DND-41 (cell line): ENCODE data around the gene PPARD.

Experiments used
- ATAC-seq: fragments of 200-7000 bp; cut with Tn5 transposase; 3 replicates; pipeline ENCODE4 v1.9.1; 2021; ENCODE audit warnings: low read depth; ENCODE audit not compliant: insufficient read depth
- DNase-seq: peaks from one replicate; pipeline ENCODE4 v3.0.0-alpha.2; 2020
- H2AFZ ChIP-seq: 2 replicates; pipeline ENCODE4 v1.6.0; 2012; ENCODE audit warnings: low read depth, low read length
- H3K27ac ChIP-seq: 2 replicates; pipeline ENCODE4 v1.5.1; 2012; ENCODE audit warnings: low read length, inconsistent platforms
- H3K27me3 ChIP-seq: fragments of 200-600 bp; sonication (generic); 2 replicates; pipeline ENCODE4 v1.6.0; 2012; ENCODE audit warnings: low read length, mild to moderate bottlenecking, inconsistent platforms; ENCODE audit not compliant: insufficient read depth, poor library complexity
- H3K36me3 ChIP-seq: 2 replicates; pipeline ENCODE4 v1.5.1; 2012; ENCODE audit warnings: low read length, inconsistent platforms; ENCODE audit not compliant: insufficient read depth
- H3K4me1 ChIP-seq: 2 replicates; pipeline ENCODE4 v1.5.1; 2012; ENCODE audit warnings: mild to moderate bottlenecking, low read length; ENCODE audit not compliant: insufficient read depth
- H3K4me2 ChIP-seq: 2 replicates; pipeline ENCODE4 v1.6.0; 2012; ENCODE audit warnings: mild to moderate bottlenecking, moderate library complexity, low read length, inconsistent platforms; ENCODE audit not compliant: insufficient read depth
- H3K4me3 ChIP-seq, 2 experiments: fragments of 200-600 bp in 1 of 2; shearing (Covaris generic) in 1 of 2; 2 replicates each; pipeline ENCODE4 v1.5.1; 2012 to 2016; ENCODE audit warnings: inconsistent platforms in 2 of 2, low read length in 2 of 2, mild to moderate bottlenecking in 2 of 2, low read depth in 1 of 2, moderate library complexity in 1 of 2
- H3K79me2 ChIP-seq: 2 replicates; pipeline ENCODE4 v1.6.0; 2012; ENCODE audit warnings: low read length, inconsistent platforms; ENCODE audit not compliant: insufficient read depth
- H3K9ac ChIP-seq: 2 replicates; pipeline ENCODE4 v1.6.0; 2012; ENCODE audit warnings: low read depth, mild to moderate bottlenecking, inconsistent platforms, low read length, moderate library complexity
- H3K9me3 ChIP-seq: 2 replicates; pipeline ENCODE4 v1.5.1; 2012; ENCODE audit warnings: low read length, moderate library complexity, mild to moderate bottlenecking, inconsistent platforms; ENCODE audit not compliant: insufficient read depth, severe bottlenecking
- H4K20me1 ChIP-seq: 2 replicates; pipeline ENCODE4 v1.6.0; 2012; ENCODE audit warnings: low read length; ENCODE audit not compliant: insufficient read depth
- EZH2 ChIP-seq: IDR thresholded peaks from 3 replicates; pipeline ENCODE4 v1.6.1; 2012; ENCODE audit warnings: borderline replicate concordance, low read depth, mild to moderate bottlenecking, moderate library complexity, low read length, inconsistent platforms; ENCODE audit not compliant: severe bottlenecking
- TF ChIP-seq, protein P1 (sequence below): IDR thresholded peaks from 2 replicates; pipeline ENCODE4 v1.5.1; 2012; ENCODE audit warnings: borderline replicate concordance, low read length, moderate library complexity, mild to moderate bottlenecking; ENCODE audit not compliant: poor library complexity, severe bottlenecking; ENCODE audit errors: extremely low read depth

Gene PPARD

DNA sequence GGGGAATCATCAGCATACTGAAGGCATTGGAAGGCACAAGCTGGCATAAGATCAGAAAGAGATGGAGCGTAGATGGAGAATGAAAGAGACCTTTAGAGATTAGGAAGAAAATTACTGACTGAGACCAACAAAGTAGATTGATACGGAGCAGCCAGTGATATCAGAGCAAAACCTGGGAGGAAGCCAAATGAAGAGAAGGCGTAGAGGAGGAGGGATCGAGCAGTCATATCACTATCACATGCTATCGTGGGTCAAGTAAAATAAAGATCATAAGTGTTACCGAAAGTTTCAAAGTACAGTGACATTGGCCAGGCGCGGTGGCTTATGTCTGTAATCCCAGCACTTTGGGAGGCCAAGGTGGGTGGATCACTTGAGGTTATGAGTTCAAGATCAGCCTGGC is 56.2 kb downstream of the PPARD start:
- H3K9ac ChIP-seq = no peak overlapping the region
- no peaks in the 10 kb centered on the region for H3K9me3 ChIP-seq
- H3K4me3 ChIP-seq = no peak overlapping the region
- H3K79me2 ChIP-seq = no peaks in the 10 kb centered on the region
- H3K27ac ChIP-seq = no peak overlapping the region
- ATAC-seq = no peak
- DNase-seq = no peak
- TF ChIP-seq, protein P1, sequence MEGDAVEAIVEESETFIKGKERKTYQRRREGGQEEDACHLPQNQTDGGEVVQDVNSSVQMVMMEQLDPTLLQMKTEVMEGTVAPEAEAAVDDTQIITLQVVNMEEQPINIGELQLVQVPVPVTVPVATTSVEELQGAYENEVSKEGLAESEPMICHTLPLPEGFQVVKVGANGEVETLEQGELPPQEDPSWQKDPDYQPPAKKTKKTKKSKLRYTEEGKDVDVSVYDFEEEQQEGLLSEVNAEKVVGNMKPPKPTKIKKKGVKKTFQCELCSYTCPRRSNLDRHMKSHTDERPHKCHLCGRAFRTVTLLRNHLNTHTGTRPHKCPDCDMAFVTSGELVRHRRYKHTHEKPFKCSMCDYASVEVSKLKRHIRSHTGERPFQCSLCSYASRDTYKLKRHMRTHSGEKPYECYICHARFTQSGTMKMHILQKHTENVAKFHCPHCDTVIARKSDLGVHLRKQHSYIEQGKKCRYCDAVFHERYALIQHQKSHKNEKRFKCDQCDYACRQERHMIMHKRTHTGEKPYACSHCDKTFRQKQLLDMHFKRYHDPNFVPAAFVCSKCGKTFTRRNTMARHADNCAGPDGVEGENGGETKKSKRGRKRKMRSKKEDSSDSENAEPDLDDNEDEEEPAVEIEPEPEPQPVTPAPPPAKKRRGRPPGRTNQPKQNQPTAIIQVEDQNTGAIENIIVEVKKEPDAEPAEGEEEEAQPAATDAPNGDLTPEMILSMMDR = no peak
- TF ChIP-seq EZH2 = no peak
- no peaks in the 10 kb centered on the region for H3K4me1 ChIP-seq
- no peak overlapping the region for H2AFZ ChIP-seq
- no peaks in the 10 kb centered on the region for H3K36me3 ChIP-seq
- H4K20me1 ChIP-seq = peaks cover 16% of the 10 kb centered on the region; the same call in 1 of the 2 replicates
- no peak overlapping the region for H3K4me2 ChIP-seq
- H3K27me3 ChIP-seq = no peaks in the 10 kb centered on the region

DNA sequence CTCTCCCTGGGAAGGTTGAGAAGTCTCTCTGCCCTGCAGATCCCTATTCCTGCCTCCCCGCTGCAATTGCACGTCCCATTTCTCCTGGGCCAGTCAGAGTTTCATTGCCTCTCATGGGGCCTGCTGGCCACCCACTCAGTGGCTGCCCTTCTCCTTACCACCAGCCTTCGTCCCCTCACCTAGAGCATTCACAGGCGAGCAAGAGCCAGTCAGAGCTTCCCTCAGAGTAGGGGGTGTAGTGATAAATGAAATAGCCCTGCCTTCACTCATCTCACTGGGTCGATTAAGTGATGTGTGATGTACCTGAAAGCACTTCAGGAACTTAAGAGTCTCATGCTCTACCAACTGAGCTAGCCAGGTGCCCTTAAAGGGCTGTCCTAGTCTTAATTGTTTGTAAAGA is 57.8 kb downstream of the PPARD start:
- ATAC-seq (no peak), DNase-seq (no peak)
- H3K27me3 ChIP-seq = no peaks in the 10 kb centered on the region
- no peak overlapping the region for H3K9ac ChIP-seq
- H3K36me3 ChIP-seq = no peaks in the 10 kb centered on the region
- peaks cover 27% of the 10 kb centered on the region; the same call in 1 of the 2 replicates for H4K20me1 ChIP-seq
- H3K79me2 ChIP-seq = no peaks in the 10 kb centered on the region
- H3K4me2 ChIP-seq = no peak overlapping the region
- H2AFZ ChIP-seq = no peak overlapping the region
- H3K4me3 ChIP-seq = no peak overlapping the region
- H3K9me3 ChIP-seq = no peaks in the 10 kb centered on the region
- no peak overlapping the region for H3K27ac ChIP-seq
- H3K4me1 ChIP-seq = no peaks in the 10 kb centered on the region
- TF ChIP-seq, protein P1 = no peak
- no peak for TF ChIP-seq EZH2

DNA sequence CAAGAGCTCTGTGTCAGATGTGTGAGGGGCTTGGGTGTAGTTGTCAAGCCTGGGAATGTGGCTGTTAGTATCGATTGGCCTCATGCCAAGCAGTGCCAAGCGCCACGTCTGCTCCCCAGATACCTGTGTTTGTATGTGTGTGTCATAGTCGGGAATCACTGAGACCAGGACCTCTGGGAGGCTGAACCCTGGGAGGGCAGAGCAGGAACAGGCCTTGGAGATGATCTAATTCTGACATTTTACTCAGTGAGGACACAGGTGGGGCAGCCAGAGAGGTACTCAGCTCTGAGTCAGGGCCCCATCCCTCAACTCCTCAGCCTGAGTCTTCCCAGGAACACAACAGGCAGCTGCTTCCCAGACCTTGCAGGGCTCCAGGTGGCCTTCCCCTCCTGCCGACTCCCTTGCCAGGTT is 58.5 kb downstream of the PPARD start:
- H3K4me1 ChIP-seq = no peaks in the 10 kb centered on the region
- no peak for DNase-seq

More for the DNA sequence above, 58.5 kb downstream of the PPARD start:
- no peak overlapping the region for H3K9ac ChIP-seq
- TF ChIP-seq, protein P1 = no peak
- TF ChIP-seq EZH2 = no peak
- H3K79me2 ChIP-seq = no peaks in the 10 kb centered on the region
- H3K9me3 ChIP-seq = no peaks in the 10 kb centered on the region
- H3K4me2 ChIP-seq = no peak overlapping the region
- no peak for ATAC-seq
- no peaks in the 10 kb centered on the region for H3K27me3 ChIP-seq
- no peaks in the 10 kb centered on the region for H3K36me3 ChIP-seq
- H3K4me3 ChIP-seq = no peak overlapping the region
- H4K20me1 ChIP-seq = peaks cover 23% of the 10 kb centered on the region; the same call in 1 of the 2 replicates
- no peak overlapping the region for H2AFZ ChIP-seq
- no peak overlapping the region for H3K27ac ChIP-seq
